HG03469 (cell line): ENCODE measurements around the gene NLGN1.

ENCODE experiments used
- ATAC-seq: cut with Tn5 transposase; IDR thresholded peaks from one replicate; pipeline ENCODE4 v1.9.1; 2021; ENCODE audit warnings: mild to moderate bottlenecking, moderate library complexity, moderate number of reproducible peaks; ENCODE audit not compliant: unreplicated experiment

Gene NLGN1

DNA sequence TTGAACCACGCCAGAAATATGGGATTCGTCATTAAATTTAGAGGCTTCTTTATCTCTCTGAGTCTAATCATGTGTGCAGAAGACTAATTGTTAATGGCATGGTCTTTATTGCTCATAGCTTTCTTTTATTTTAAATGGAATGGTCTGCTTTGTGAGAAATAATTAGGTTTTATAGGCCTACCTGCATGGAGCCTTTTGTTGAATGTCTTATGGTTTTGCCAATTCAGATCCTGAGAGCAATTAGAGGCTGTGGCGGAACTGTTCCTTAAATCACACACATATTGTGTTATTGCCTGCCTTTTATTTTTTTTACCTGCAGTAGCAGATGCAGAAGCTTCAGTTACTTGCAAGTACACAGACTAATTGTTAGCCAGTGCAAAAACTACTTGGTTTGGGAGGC is 306.2 kb downstream of the NLGN1 start:
- no peak for ATAC-seq

DNA sequence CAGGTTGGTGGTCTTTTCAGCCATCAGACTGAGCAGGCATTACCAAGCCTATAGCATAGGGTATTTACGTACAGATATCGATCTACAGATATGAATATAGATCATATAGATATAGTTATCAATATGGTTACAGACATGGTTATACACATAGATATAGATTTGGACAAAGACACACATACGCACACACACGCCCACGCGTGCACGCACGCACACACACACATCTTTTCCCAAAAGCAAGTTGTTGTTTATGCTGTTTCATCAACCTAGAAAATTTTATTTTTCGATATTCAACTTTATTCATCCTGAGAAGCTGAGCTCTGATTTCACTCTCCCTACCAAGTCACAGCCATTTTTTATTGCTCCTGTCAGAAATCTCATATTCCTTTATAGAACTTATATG is 309.1 kb downstream of the NLGN1 start:
- no peak for ATAC-seq

DNA sequence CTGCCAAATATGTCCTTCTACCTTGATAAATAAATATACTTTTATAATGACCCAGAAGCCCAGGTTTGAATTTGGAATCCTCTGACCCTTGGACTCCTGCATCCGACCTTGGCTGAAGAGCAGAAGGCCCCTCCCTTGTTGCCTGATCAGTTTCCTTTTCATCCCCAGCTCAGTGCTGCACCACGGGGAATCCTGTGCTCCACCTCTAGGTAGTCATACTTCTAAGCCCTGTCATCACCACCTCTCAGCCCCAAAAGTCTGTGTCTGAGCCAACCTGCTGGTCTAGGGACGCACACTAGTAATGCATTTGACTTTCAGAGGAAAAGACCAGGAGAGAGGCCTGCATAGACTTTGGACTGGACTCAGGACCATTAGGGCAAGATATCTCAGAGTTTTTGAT is 310.6 kb downstream of the NLGN1 start:
- no peak for ATAC-seq

DNA sequence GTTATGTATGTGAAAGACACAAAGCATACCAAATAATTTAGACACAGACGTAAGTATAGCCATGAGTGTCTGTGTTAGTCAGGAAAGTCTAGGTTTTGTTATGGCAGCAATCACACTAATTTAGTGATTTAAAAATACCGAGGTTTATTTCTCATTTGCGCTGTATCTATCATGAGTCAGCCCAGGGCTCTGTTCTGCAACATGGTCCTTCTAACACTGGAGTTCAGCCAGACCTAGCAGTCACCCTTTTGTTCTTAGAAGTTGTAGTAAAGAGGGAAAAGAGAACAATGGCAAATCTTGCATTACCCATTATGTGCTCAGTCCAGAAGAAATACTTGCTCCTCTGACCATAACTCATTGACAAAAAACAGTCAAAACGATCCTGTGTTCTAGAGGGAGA is 311.5 kb downstream of the NLGN1 start:
- ATAC-seq: no peak

GRCh38 chr3:173711619-173712018 is 314.1 kb downstream of the NLGN1 start:
- ATAC-seq: no peak

- no peak for ATAC-seq
Measured at GRCh38 chr3:173719585-173719984, 322.0 kb downstream of the NLGN1 start.

DNA sequence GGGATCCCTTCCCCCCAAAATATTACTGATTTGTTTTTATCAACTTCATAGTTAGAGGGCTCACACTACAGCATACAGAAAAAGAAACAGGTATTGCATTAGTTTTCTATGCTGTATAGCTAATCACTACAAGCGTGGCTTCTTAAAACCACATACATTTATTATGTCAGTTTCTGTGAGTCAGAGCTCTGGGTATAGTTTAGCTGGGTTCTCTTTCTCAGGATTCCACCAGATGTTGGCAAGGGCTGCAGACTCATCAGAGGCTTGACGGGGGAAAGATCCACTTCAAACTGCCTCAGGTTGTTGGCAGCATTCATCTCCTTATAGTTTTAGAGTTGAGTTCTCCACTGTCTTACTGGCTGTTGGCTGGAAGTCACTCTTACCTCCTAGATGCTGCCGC is 328.0 kb downstream of the NLGN1 start:
- ATAC-seq: no peak

GRCh38 chr3:173730391-173730790 is 332.8 kb downstream of the NLGN1 start:
- ATAC-seq: no peak

DNA sequence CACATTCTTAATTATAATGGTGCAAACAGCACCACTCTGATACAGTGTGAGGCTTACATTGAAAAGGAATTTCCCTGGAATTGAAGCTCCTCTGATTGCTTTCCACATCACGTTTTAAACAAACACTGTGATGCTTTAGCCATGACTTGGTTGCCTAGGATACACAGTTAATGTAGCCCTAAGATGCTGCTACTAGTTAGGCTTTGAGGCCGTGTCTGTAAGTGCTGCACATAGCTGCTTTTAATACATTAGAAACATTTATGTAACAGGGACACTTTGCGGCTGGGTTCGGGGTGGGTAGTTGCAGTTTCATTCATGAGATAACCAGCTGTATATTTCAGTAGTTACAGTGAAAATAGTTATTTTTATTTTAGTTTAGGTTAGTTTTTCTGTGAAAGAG is 334.7 kb downstream of the NLGN1 start:
- no peak for ATAC-seq

DNA sequence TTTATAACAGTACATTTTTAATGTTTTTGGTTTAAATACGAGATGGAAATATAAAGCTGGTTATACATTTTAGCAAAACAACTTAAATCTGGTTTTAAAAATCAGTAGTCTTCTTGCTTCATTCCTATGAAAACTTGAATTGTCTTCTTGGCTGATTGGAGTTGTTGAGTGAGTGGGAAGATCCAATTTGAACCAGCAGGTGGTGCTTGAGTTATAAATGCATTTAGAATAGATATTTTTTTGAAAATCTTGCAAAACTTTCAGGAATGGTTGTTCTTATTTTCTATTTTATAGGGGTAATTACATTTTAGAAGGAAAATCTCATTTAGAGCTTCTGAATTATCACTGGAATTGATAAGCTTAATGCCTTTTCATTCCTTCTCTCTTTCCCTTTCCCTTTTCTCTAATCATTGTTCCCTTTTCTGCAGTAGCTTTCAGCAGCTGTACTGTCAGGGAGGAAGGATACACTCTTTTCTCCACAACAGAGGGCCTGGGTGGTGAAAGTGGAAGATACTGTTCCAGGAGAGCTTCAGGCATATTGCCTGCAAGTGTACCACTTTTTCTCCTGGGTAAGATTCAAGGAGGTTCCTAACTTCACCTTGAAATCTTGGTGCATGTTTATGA is 335.6 kb downstream of the NLGN1 start:
- ATAC-seq: no peak

DNA sequence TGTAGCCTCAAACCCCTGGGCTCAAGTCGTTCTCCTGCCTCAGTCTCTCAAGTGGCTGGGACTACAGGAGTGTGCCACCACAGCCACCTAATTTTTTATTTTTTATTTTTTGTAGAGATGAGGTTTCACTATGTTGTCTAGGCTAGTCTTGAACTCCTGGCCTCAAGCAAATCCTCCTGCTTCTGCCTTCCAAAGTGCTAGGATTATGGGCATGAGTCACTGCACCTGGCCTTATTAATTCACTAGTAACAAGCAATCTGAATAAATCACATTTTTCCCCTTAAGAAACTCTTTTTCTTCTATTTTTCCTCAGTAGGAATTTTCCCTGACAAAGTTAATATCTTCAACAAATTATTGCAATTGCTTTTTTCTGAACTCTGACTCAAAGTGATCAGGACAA is 336.9 kb downstream of the NLGN1 start:
- no peak for ATAC-seq

DNA sequence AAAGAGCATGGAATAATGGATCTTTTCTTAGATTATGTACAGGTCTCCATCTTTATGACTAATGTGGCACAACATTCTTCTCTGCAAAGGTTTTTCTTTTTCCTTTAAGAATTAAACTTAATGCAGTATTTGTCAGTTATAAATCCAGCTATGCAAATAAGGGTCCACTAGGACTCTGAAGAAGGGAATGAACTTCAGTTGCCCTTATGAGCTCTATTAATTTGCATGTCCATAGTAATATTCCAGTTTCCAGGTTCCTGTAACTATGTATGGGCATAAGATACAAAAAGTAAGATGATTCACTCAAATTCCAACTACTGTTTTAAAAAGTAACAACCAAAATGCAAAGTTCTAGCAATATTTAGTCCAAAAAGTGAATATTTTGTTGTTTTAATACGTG is 337.4 kb downstream of the NLGN1 start:
- ATAC-seq: no peak

GRCh38 chr3:173735841-173736240 is 338.3 kb downstream of the NLGN1 start:
- ATAC-seq: no peak

DNA sequence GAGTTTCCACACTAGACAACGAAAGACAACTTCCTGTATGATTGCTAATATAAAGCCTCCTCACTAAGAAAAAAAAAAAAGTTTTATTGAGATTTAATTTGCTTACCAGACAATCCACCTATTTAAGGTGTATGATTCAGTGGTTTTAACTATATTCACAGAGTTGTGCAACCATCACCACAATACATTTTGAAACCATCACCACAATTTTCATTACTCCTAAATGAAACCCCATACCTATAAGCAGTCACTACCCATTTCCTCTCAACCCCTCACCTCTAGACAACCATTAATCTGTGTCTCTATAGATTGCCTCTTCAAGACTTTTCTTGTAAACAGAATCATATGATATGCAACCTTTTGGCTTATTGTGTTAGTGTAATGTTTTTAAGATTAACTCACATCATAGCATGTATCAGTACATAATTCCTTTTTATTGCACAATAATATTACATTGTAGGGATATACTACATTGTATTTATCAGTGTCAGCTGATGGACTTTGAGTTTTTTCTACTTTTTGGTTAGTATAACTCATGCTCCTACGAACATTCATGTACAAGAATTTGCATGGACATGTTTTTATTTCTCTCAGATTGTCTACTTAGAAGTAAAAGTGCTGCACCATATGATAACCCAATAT is 339.7 kb downstream of the NLGN1 start:
- ATAC-seq: no peak

DNA sequence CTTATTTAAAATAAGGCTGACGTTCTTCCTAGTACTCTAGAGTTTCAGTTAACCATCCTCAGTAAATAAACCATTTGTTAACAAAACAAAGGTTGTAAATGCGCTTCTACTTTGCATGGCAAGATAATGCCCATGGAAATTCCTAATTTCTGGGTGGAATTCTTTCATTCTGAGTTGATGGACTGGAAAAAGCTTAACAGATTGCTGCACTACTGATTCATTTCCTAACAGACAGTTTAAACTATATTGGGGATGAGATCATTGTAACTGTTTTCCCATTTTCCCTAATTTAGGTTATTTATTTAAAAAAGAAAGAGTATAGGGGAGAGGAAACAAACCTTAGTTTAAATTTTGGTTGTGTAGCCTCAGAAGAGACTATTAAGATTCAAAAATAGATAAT is 342.2 kb downstream of the NLGN1 start:
- no peak for ATAC-seq

DNA sequence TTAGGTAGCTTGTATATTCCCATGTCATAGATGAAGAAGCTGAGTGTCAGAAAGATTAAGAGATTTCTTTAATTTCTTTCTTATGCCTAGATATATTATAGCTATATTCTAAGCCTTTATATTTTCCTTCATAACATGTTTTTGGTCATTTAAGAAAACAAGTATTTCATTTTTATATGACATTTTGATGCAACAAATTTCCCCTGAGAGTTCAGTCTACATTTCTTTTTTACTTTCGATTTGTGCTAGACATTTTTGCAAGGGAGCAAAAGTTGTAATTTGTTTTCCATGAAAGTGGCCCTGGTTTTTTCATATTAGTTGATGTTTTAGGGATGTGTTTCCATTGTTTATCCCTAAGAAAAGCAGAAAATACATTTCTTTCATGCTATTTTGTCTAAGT is 344.9 kb downstream of the NLGN1 start:
- ATAC-seq: no peak

GRCh38 chr3:173743111-173743510 is 345.6 kb downstream of the NLGN1 start:
- ATAC-seq: no peak

DNA sequence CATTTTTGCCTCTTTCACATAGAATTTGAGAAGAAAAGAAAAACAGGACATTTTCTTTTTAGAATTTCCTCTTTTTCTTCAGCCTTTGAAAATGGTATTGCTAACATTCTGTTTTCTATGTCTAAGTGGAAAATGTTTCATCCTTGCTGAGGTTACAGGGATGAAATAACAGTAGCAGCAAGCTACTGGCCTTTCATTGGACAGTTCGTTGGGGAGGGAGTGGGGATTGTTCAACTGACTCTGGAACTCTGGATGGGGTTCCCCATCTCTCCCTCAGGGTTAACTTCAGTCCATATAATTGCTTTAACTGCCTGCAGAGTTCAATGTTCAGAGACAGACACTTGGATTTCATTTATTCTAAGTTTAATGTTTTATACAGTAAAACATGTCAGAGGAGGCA is 346.0 kb downstream of the NLGN1 start:
- ATAC-seq: no peak

DNA sequence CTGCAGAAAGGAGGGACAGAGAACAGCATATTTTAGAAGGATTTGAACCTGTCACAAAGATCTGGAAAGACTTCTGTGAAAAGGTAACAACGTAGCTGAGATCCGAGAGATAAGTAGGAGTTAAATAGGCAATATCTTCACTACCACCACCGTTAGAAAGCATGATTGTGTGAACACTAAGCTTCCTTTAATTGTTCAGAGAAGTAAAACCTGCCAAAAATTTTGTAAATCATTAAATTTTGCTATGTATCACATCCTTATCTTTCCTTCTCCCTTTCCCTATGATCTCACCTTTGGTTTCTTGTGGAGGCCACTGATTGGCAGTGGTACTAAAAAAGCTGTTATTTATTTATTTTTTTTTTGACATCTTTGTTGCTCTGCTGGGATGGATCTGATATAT is 346.9 kb downstream of the NLGN1 start:
- ATAC-seq: no peak

DNA sequence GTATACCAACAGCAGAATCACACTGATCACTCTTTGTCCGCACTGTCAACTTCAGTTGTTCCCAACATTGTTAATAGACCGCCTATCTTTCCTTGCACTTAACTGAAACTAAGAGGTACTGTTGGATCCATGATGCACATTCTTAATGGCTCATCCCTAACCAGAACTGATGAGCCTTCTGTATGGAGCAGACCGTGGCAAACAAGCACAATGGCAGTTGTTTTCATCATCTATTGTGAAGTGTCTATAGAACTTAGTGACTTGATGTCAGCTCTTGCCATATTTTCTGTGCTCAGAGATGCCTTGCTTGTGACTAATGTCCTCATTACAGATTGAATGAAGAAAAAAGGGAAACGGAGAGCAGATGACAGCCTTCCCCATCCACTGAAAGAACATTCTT is 347.4 kb downstream of the NLGN1 start:
- ATAC-seq: no peak

DNA sequence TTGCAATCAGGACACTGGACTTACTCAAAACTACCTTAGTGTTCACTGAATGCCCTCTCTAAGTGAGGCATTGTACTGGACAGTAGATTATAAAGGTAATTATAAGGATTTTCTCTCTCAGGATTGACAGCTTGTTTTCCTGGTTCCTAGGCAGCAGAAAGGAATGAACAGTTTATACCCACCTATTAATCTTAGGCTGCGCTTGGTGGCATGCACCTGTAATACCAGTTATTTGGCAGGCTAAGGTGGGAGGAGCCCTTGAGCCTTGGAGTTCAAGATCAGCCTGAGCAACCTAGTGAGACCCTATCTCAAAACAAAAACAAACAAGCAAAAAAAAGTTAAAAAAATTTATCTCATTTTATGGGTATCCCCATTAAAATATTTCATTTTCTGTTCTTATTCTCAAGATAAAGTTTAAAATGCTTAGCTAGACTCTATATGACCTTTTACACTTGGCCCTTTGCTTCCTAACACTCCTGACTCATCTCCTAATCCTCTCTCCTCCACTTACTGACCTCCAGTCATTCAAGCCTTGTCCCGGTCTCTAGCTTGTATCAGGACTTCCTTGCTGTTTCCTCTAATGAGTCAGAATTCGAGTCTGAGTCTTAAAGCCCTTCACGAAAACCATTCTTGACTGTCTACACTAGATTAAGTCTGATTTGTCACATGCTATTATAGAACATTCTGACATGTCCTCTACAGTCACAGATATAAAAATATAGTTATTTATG is 348.6 kb downstream of the NLGN1 start:
- no peak for ATAC-seq

- ATAC-seq: no peak
Measured at GRCh38 chr3:173747427-173747826, 349.9 kb downstream of the NLGN1 start.
